Testis (tissue), 2 donors: Measurements from ENCODE around the gene KCNV2.

Experiments
- CTCF ChIP-seq, 3 experiments: fragments of 450-650 bp in 2 of 3; fragments of 200-600 bp in 1 of 3; sonication (generic) in 1 of 3; IDR thresholded peaks; one replicate each; pipeline ENCODE4 v1.5.1; 2016 to 2019; ENCODE audit warnings: antibody characterized with exemption in 3 of 3, mild to moderate bottlenecking in 2 of 3, moderate library complexity in 1 of 3
- POLR2A ChIP-seq: fragments of 450-650 bp; IDR thresholded peaks from one replicate; pipeline ENCODE4 v1.6.1; 2017; ENCODE audit warnings: antibody characterized with exemption, mild to moderate bottlenecking, moderate library complexity

- TF ChIP-seq CTCF (IDR thresholded peaks at IDR 0.05) = no peak
- no peak for TF ChIP-seq POLR2A
Observed at GRCh38 chr9:2725898-2726649, 8.8 kb downstream of the KCNV2 start.
